Measurements from ENCODE around the gene PIP4K2C.
"Not testable (repeated sequence)": the region's sequence is repeated elsewhere in the genome, so short reads cannot be mapped to it uniquely, and the experiment has no call there.

Gene PIP4K2C

GRCh38 chr12:57641699-57642442 is 50.9 kb downstream of the PIP4K2C start:
- peak; percentile 51 for DNase-seq

- DNase-seq: peak; percentile 65
Observed at GRCh38 chr12:57645990-57646658, 55.1 kb downstream of the PIP4K2C start.

GRCh38 chr12:57646659-57647049 is 55.7 kb downstream of the PIP4K2C start:
- not testable (repeated sequence) for DNase-seq
